Astrocyte (in vitro differentiated cells and primary cell): ENCODE measurements around the gene CNDP2. TPM values are rescaled to one million over a fixed set of nuclear protein-coding genes. Genes with fewer than 3 reads are reported as not detected.
A peak's percentile ranks its signal among the peaks of the same experiment; 100 is the strongest.

Experiments
- DNase-seq: peaks from one replicate; pipeline ENCODE4 v3.0.0-alpha.2; 2010; ENCODE audit warnings: low read depth
- FAIRE-seq: peaks from 2 replicates; lab custom pipeline; 2011; peaks lifted over from hg19 to GRCh38; lab: Jason Lieb, UNC
- H2AFZ ChIP-seq: 2 replicates; pipeline ENCODE4 v1.6.0; 2012; ENCODE audit warnings: low read depth, low read length, inconsistent platforms
- H3K27ac ChIP-seq: 2 replicates; pipeline ENCODE4 v1.5.1; 2011; ENCODE audit warnings: low read depth, low read length, inconsistent platforms
- H3K27me3 ChIP-seq: 2 replicates; pipeline ENCODE4 v1.6.0; 2011; ENCODE audit warnings: low read length, inconsistent platforms; ENCODE audit not compliant: insufficient read depth
- H3K36me3 ChIP-seq: 2 replicates; pipeline ENCODE4 v1.5.1; 2011; ENCODE audit warnings: low read length, inconsistent platforms; ENCODE audit not compliant: insufficient read depth
- H3K4me1 ChIP-seq: 2 replicates; pipeline ENCODE4 v1.5.1; 2011; ENCODE audit warnings: low read length, inconsistent platforms; ENCODE audit not compliant: insufficient read depth
- H3K4me2 ChIP-seq: 2 replicates; pipeline ENCODE4 v1.6.0; 2012; ENCODE audit warnings: low read length, inconsistent platforms
- H3K4me3 ChIP-seq: 2 replicates; pipeline ENCODE4 v1.5.1; 2011; ENCODE audit warnings: low read depth, mild to moderate bottlenecking, low read length, inconsistent platforms; ENCODE audit not compliant: insufficient read depth
- H3K79me2 ChIP-seq: 2 replicates; pipeline ENCODE4 v1.6.0; 2012; ENCODE audit warnings: mild to moderate bottlenecking, low read length, inconsistent platforms; ENCODE audit not compliant: insufficient read depth
- H3K9ac ChIP-seq: 2 replicates; pipeline ENCODE4 v1.6.0; 2012; ENCODE audit warnings: mild to moderate bottlenecking, low read length, inconsistent platforms
- H3K9me3 ChIP-seq: 2 replicates; pipeline ENCODE4 v1.5.1; 2012; ENCODE audit warnings: low read depth, mild to moderate bottlenecking, low read length, inconsistent platforms; ENCODE audit not compliant: insufficient read depth
- H4K20me1 ChIP-seq: 2 replicates; pipeline ENCODE4 v1.6.0; 2012; ENCODE audit warnings: low read length, inconsistent platforms; ENCODE audit not compliant: insufficient read depth
- H3K27ac Mint-ChIP-seq: one replicate; pipeline ENCODE4 v1.8.0; 2021; ENCODE audit warnings: mild to moderate bottlenecking, mixed read lengths; ENCODE audit not compliant: unreplicated experiment
- H3K27me3 Mint-ChIP-seq: one replicate; pipeline ENCODE4 v1.8.0; 2021; ENCODE audit warnings: low read depth, mixed read lengths; ENCODE audit not compliant: unreplicated experiment
- H3K36me3 Mint-ChIP-seq: one replicate; pipeline ENCODE4 v1.8.0; 2021; ENCODE audit warnings: low read depth, mixed read lengths; ENCODE audit not compliant: unreplicated experiment
- H3K4me1 Mint-ChIP-seq: one replicate; pipeline ENCODE4 v1.8.0; 2021; ENCODE audit warnings: low read depth, mixed read lengths; ENCODE audit not compliant: unreplicated experiment
- H3K4me3 Mint-ChIP-seq: one replicate; pipeline ENCODE4 v1.8.0; 2021; ENCODE audit warnings: mild to moderate bottlenecking, moderate library complexity, mixed read lengths; ENCODE audit not compliant: unreplicated experiment
- H3K9me3 Mint-ChIP-seq: one replicate; pipeline ENCODE4 v1.8.0; 2021; ENCODE audit warnings: mild to moderate bottlenecking, mixed read lengths; ENCODE audit not compliant: unreplicated experiment
- EZH2 ChIP-seq: IDR thresholded peaks from 2 replicates; pipeline ENCODE4 v1.6.1; 2012; ENCODE audit warnings: mild to moderate bottlenecking, low read length, inconsistent platforms; ENCODE audit not compliant: insufficient read depth
- total RNA-seq: library from RNA; stranded (reverse); gene quantifications from 2 replicates; pipeline ENCODE4 v1.2.1, GENCODE V29; 2021
- TF ChIP-seq, protein P1 (sequence below): IDR thresholded peaks from 2 replicates; pipeline ENCODE4 v1.5.1; 2011; ENCODE audit warnings: low read depth, mild to moderate bottlenecking, inconsistent platforms, low read length, moderate library complexity; ENCODE audit not compliant: insufficient read depth

CNDP2 gene
- total RNA-seq, 1 donor from 2014 or later: 149 TPM

DNA sequence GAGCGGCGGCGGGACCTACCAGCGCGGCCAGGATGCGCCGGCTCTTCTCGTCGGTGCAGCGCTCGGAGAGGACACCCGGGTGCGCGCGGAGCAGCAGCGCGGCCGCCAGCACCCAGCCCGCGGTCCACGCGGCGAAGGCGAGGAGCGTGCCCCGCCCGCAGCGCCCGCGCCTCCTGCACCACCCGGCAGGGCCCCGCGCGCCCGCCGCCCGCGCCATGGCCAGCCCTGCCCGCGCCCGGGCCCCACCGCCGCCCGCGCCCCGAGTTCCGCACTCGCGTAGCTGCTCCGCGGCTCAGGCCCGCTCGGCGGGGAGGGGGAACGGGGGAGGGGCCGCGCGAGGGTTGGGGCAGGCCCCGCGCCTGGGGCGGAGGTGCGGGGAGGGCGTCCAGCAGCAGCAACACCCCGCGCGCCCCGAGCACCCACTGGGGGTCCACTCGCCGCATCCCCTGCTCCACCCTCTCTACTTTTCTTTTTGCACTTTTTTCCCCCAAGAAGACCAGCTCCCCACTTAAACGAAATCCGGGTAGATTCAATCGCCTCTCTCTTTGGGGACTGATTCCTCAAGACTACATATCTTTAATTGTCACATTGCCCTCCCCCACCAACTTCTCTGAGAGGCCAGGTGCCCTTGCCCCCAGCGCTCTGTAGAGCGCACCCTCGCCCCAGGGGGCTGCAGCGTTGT is 39.0 kb upstream of the CNDP2 start, which contains the start of gene DIPK1C:
DIPK1C (minus strand) TSS at position 266 of the 682 bp plus-strand sequence; CDS start at position 217, 49 bp downstream.
- H3K27ac Mint-ChIP-seq: no peak within 1 kb of the TSS
- H3K36me3 Mint-ChIP-seq: no peaks in the 10 kb centered on the region
- FAIRE-seq (no peak), DNase-seq (no peak)
- Histone ChIP-seq H3K4me3 (no peak within 1 kb of the TSS), H3K27ac (no peak within 1 kb of the TSS), H3K27me3 (peaks cover 51% of the 10 kb centered on the region), H3K4me2 (peak within 1 kb of the TSS; percentile 44), H4K20me1 (no peaks in the 10 kb centered on the region), H3K36me3 (no peaks in the 10 kb centered on the region), H3K4me1 (no peaks in the 10 kb centered on the region), H3K79me2 (no peaks in the 10 kb centered on the region), H3K9ac (no peak within 1 kb of the TSS), H2AFZ (no peak within 1 kb of the TSS), H3K9me3 (no peaks in the 10 kb centered on the region)
- no peak for TF ChIP-seq EZH2
- TF ChIP-seq, protein P1, sequence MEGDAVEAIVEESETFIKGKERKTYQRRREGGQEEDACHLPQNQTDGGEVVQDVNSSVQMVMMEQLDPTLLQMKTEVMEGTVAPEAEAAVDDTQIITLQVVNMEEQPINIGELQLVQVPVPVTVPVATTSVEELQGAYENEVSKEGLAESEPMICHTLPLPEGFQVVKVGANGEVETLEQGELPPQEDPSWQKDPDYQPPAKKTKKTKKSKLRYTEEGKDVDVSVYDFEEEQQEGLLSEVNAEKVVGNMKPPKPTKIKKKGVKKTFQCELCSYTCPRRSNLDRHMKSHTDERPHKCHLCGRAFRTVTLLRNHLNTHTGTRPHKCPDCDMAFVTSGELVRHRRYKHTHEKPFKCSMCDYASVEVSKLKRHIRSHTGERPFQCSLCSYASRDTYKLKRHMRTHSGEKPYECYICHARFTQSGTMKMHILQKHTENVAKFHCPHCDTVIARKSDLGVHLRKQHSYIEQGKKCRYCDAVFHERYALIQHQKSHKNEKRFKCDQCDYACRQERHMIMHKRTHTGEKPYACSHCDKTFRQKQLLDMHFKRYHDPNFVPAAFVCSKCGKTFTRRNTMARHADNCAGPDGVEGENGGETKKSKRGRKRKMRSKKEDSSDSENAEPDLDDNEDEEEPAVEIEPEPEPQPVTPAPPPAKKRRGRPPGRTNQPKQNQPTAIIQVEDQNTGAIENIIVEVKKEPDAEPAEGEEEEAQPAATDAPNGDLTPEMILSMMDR: no peak
- peak within 1 kb of the TSS; percentile 81 for H3K4me3 Mint-ChIP-seq
- H3K4me1 Mint-ChIP-seq: peaks cover 5% of the 10 kb centered on the region
- peaks cover 57% of the 10 kb centered on the region for H3K27me3 Mint-ChIP-seq
- H3K9me3 Mint-ChIP-seq: no peaks in the 10 kb centered on the region

DNA sequence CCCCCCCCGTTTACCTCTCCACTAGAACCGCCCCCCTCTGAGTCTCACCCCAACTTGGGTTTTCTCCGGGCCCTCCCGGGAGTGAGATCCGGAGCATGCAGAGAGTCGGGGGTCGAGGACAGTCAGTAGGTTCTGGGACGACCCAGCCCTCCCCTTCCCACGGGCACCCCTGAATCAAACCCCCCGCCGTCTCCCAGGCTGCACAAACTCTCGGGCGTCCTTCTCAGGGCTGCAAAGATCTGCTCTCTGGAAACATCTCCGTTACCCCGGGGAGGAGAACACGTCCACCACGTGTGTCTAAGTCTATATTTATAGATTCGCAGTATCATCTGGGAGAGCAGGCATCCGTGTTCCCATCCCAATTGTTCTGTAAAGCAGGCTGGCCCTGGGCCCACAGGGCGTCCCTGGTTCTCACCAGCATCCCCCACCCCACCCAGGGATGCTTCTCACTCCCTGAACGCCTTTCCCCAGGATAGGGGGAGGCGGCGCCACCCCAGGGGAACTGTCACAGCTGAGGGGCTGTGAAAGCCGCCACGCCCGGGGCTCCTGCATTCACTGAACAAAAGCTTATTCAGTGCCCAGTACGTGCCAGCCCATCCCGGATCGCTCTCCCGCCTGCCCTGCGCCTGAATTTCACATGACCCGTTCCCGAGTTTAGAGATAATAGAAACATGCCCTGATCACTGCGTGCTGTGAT is 38.3 kb upstream of the CNDP2 start:
- DNase-seq: no peak
- no peak for FAIRE-seq
- Mint-ChIP-seq H3K4me1 (peaks cover 4% of the 10 kb centered on the region), H3K4me3 (peak overlapping the region; percentile 50), H3K27ac (no peak overlapping the region), H3K36me3 (no peaks in the 10 kb centered on the region), H3K9me3 (peaks cover 3% of the 10 kb centered on the region), H3K27me3 (peaks cover 54% of the 10 kb centered on the region)
- Histone ChIP-seq H3K9me3 (no peaks in the 10 kb centered on the region), H3K79me2 (no peaks in the 10 kb centered on the region), H3K4me3 (no peak overlapping the region), H3K27ac (no peak overlapping the region), H3K27me3 (peaks cover 51% of the 10 kb centered on the region), H3K9ac (no peak overlapping the region), H3K36me3 (no peaks in the 10 kb centered on the region), H3K4me1 (no peaks in the 10 kb centered on the region), H2AFZ (no peak overlapping the region), H3K4me2 (no peak overlapping the region), H4K20me1 (no peaks in the 10 kb centered on the region)
- TF ChIP-seq EZH2: no peak
- TF ChIP-seq, protein P1: no peak

- Histone ChIP-seq H2AFZ (no peak overlapping the region), H3K9me3 (no peaks in the 10 kb centered on the region), H3K4me2 (no peak overlapping the region), H3K36me3 (no peaks in the 10 kb centered on the region), H3K4me1 (no peaks in the 10 kb centered on the region), H3K79me2 (no peaks in the 10 kb centered on the region), H3K9ac (no peak overlapping the region), H3K27me3 (peaks cover 40% of the 10 kb centered on the region), H4K20me1 (no peaks in the 10 kb centered on the region), H3K27ac (no peak overlapping the region), H3K4me3 (no peak overlapping the region)
- Mint-ChIP-seq H3K4me3 (no peak overlapping the region), H3K27me3 (peaks cover 47% of the 10 kb centered on the region), H3K36me3 (no peaks in the 10 kb centered on the region), H3K9me3 (peaks cover 4% of the 10 kb centered on the region), H3K4me1 (no peaks in the 10 kb centered on the region), H3K27ac (no peak overlapping the region)
- FAIRE-seq (no peak), DNase-seq (no peak)
- no peak for TF ChIP-seq EZH2
- TF ChIP-seq, protein P1: peak; percentile 14
Measured at GRCh38 chr18:74459889-74460288, 36.3 kb upstream of the CNDP2 start.
